HFFc6 (cell line): ENCODE results near the gene PSMB9. TPM values are rescaled to one million over a fixed set of nuclear protein-coding genes. Genes with fewer than 3 reads are reported as not detected.
A peak's percentile ranks its signal among the peaks of the same experiment; 100 is the strongest.

ENCODE experiments used
- DNase-seq: peaks from one replicate; pipeline ENCODE4 v3.0.0-alpha.2; 2018
- H3K27ac Mint-ChIP-seq: 2 replicates; pipeline ENCODE4 v1.8.0; 2020; ENCODE audit warnings: mild to moderate bottlenecking, mixed read lengths
- H3K27me3 Mint-ChIP-seq: 2 replicates; pipeline ENCODE4 v1.8.0; 2021; ENCODE audit warnings: mild to moderate bottlenecking, moderate library complexity, mixed read lengths; ENCODE audit not compliant: insufficient read depth
- H3K36me3 Mint-ChIP-seq: 2 replicates; pipeline ENCODE4 v1.8.0; 2021; ENCODE audit warnings: low read depth, mixed read lengths
- H3K4me1 Mint-ChIP-seq: 2 replicates; pipeline ENCODE4 v1.8.0; 2020; ENCODE audit warnings: low read depth, mixed read lengths
- H3K4me3 Mint-ChIP-seq: 2 replicates; pipeline ENCODE4 v1.8.0; 2020; ENCODE audit warnings: mild to moderate bottlenecking, moderate library complexity, mixed read lengths
- H3K9me3 Mint-ChIP-seq: 2 replicates; pipeline ENCODE4 v1.8.0; 2020; ENCODE audit warnings: mild to moderate bottlenecking, mixed read lengths
- total RNA-seq, 6 experiments: library from RNA; stranded (reverse); fragmentation: NEBNext Ultra II Directional; extraction: Animal tissue kit (Norgen Biotek cat#: 25700); gene quantifications; 2 replicates in 1 of 6; 3 replicates in 5 of 6; pipeline ENCODE4 v1.2.3, GENCODE V29; 2021
- TF ChIP-seq, protein P1 (sequence below): fragments of 200-600 bp; sonication (generic); IDR thresholded peaks from 2 replicates; pipeline ENCODE4 v1.5.0; 2021; ENCODE audit warnings: antibody characterized with exemption, mild to moderate bottlenecking

PSMB9 gene
- total RNA-seq, 6 experiments from 2014 or later: 4.9 to 23.9 (median 20.9) TPM

DNA sequence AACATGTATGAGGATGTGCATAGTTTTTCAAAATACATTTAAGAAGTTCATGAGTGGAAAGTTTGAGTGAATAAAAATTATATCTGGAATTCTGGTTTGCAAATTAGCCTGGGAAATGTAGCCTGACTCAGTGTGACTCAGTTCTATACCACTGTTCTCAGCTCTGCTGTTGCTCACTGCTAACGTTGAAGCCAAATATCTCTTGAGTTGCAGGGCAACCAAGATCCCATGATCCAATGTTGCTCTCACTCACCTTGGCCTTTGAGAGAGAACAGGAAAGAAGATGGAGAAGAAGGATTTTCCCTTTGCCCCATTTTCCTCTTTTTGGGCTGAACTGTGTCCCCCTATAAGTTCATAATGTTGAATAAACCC, 28.9 kb downstream of the PSMB9 start:
- H3K4me1 Mint-ChIP-seq: peaks cover 42% of the 10 kb centered on the region
- peaks cover 13% of the 10 kb centered on the region for H3K27me3 Mint-ChIP-seq
- TF ChIP-seq, protein P1, sequence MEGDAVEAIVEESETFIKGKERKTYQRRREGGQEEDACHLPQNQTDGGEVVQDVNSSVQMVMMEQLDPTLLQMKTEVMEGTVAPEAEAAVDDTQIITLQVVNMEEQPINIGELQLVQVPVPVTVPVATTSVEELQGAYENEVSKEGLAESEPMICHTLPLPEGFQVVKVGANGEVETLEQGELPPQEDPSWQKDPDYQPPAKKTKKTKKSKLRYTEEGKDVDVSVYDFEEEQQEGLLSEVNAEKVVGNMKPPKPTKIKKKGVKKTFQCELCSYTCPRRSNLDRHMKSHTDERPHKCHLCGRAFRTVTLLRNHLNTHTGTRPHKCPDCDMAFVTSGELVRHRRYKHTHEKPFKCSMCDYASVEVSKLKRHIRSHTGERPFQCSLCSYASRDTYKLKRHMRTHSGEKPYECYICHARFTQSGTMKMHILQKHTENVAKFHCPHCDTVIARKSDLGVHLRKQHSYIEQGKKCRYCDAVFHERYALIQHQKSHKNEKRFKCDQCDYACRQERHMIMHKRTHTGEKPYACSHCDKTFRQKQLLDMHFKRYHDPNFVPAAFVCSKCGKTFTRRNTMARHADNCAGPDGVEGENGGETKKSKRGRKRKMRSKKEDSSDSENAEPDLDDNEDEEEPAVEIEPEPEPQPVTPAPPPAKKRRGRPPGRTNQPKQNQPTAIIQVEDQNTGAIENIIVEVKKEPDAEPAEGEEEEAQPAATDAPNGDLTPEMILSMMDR: no peak
- H3K9me3 Mint-ChIP-seq: no peaks in the 10 kb centered on the region
- H3K36me3 Mint-ChIP-seq: no peaks in the 10 kb centered on the region
- H3K4me3 Mint-ChIP-seq: no peak overlapping the region
- peak; percentile 36 for DNase-seq
- H3K27ac Mint-ChIP-seq: no peak overlapping the region

- TF ChIP-seq, protein P1: no peak
- Mint-ChIP-seq H3K4me1 (peaks cover 43% of the 10 kb centered on the region), H3K4me3 (no peak overlapping the region), H3K36me3 (no peaks in the 10 kb centered on the region), H3K27ac (no peak overlapping the region), H3K27me3 (peaks cover 10% of the 10 kb centered on the region), H3K9me3 (no peaks in the 10 kb centered on the region)
- DNase-seq: no peak
Observed at GRCh38 chr6:32883789-32884188, 29.8 kb downstream of the PSMB9 start.

GRCh38 chr6:32885698-32886286, 31.8 kb downstream of the PSMB9 start:
- TF ChIP-seq, protein P1: peak; percentile 83
- peaks cover 52% of the 10 kb centered on the region for H3K4me1 Mint-ChIP-seq
- H3K4me3 Mint-ChIP-seq: no peak overlapping the region

GRCh38 chr6:32886681-32887383, 32.8 kb downstream of the PSMB9 start:
- peak overlapping the region; percentile 61; the same call in 1 of the 2 replicates for H3K27ac Mint-ChIP-seq
- no peaks in the 10 kb centered on the region; the same call in none of the 2 replicates for H3K27me3 Mint-ChIP-seq
- peak; percentile 86 for DNase-seq
- TF ChIP-seq, protein P1: no peak
- H3K36me3 Mint-ChIP-seq: no peaks in the 10 kb centered on the region
- no peak overlapping the region for H3K4me3 Mint-ChIP-seq
- no peaks in the 10 kb centered on the region for H3K9me3 Mint-ChIP-seq
- H3K4me1 Mint-ChIP-seq: peaks cover 52% of the 10 kb centered on the region

More at GRCh38 chr6:32885698-32886286, 31.8 kb downstream of the PSMB9 start:
- peak; percentile 61 for DNase-seq
- H3K27me3 Mint-ChIP-seq: peaks cover 1% of the 10 kb centered on the region
- H3K27ac Mint-ChIP-seq: no peak overlapping the region
- no peaks in the 10 kb centered on the region for H3K36me3 Mint-ChIP-seq
- no peaks in the 10 kb centered on the region for H3K9me3 Mint-ChIP-seq

- DNase-seq: no peak
- H3K4me3 Mint-ChIP-seq: no peak overlapping the region
- H3K27me3 Mint-ChIP-seq: no peaks in the 10 kb centered on the region; the same call in none of the 2 replicates
- H3K27ac Mint-ChIP-seq: no peak overlapping the region
- TF ChIP-seq, protein P1: no peak
- H3K36me3 Mint-ChIP-seq: no peaks in the 10 kb centered on the region
- no peaks in the 10 kb centered on the region for H3K9me3 Mint-ChIP-seq
- peaks cover 49% of the 10 kb centered on the region for H3K4me1 Mint-ChIP-seq
Observed at GRCh38 chr6:32887616-32888015, 33.6 kb downstream of the PSMB9 start.
